ENCODE data around the gene USP6.
"Not testable (repeated sequence)": the region's sequence is repeated elsewhere in the genome, so short reads cannot be mapped to it uniquely, and the experiment has no call there.

The USP6 gene

GRCh38 chr17:5122056-5122455 lies 6.2 kb downstream of the USP6 start:
- not testable (repeated sequence) for DNase-seq (ENCODE audit: low read depth in 2 of 2)

GRCh38 chr17:5122586-5123342 lies 6.9 kb downstream of the USP6 start:
- no peak for DNase-seq (ENCODE audit: low read depth in 2 of 2)

GRCh38 chr17:5123343-5124124 lies 7.7 kb downstream of the USP6 start:
- no peak for DNase-seq (ENCODE audit: low read depth in 2 of 2)

GRCh38 chr17:5124125-5124760 lies 8.4 kb downstream of the USP6 start:
- DNase-seq (ENCODE audit: low read depth in 2 of 2): not testable (repeated sequence)

GRCh38 chr17:5124896-5125295 lies 9.1 kb downstream of the USP6 start:
- DNase-seq (ENCODE audit: low read depth in 2 of 2): not testable (repeated sequence)

- DNase-seq (ENCODE audit: low read depth in 2 of 2): no peak
Observed at GRCh38 chr17:5126719-5127488, 11.1 kb downstream of the USP6 start.

GRCh38 chr17:5127910-5128309 lies 12.1 kb downstream of the USP6 start:
- no peak for DNase-seq (ENCODE audit: low read depth in 2 of 2)

- DNase-seq (ENCODE audit: low read depth in 2 of 2): not testable (repeated sequence)
Observed at GRCh38 chr17:5128387-5128786, 12.6 kb downstream of the USP6 start.

GRCh38 chr17:5128905-5129535 lies 13.2 kb downstream of the USP6 start:
- DNase-seq (ENCODE audit: low read depth in 2 of 2): no peak

- DNase-seq (ENCODE audit: low read depth in 2 of 2): not testable (repeated sequence)
Observed at GRCh38 chr17:5129770-5130169, 13.9 kb downstream of the USP6 start.

GRCh38 chr17:5130261-5130660 lies 14.4 kb downstream of the USP6 start:
- DNase-seq (ENCODE audit: low read depth in 2 of 2): not testable (repeated sequence)

- not testable (repeated sequence) for DNase-seq (ENCODE audit: low read depth in 2 of 2)
Observed at GRCh38 chr17:5130687-5131086, 14.9 kb downstream of the USP6 start.

- no peak for DNase-seq (ENCODE audit: low read depth in 2 of 2)
Observed at GRCh38 chr17:5131146-5131715, 15.4 kb downstream of the USP6 start.

GRCh38 chr17:5131799-5132502 lies 16.1 kb downstream of the USP6 start:
- not testable (repeated sequence) for DNase-seq (ENCODE audit: low read depth in 2 of 2)

- DNase-seq (ENCODE audit: low read depth in 2 of 2): not testable (repeated sequence)
Observed at GRCh38 chr17:5132503-5133225, 16.8 kb downstream of the USP6 start.

- DNase-seq (ENCODE audit: low read depth in 2 of 2): no peak
Observed at GRCh38 chr17:5133311-5133710, 17.5 kb downstream of the USP6 start.

- DNase-seq (ENCODE audit: low read depth in 2 of 2): not testable (repeated sequence)
Observed at GRCh38 chr17:5133961-5134360, 18.1 kb downstream of the USP6 start.

- DNase-seq (ENCODE audit: low read depth in 2 of 2): not testable (repeated sequence)
Observed at GRCh38 chr17:5134571-5134970, 18.7 kb downstream of the USP6 start.

- DNase-seq (ENCODE audit: low read depth in 2 of 2): not testable (repeated sequence)
Observed at GRCh38 chr17:5135131-5135712, 19.4 kb downstream of the USP6 start.

Data from activated CD4-positive, alpha-beta T cell treated with anti-CD3 and anti-CD28 coated beads for 24 hours (primary cell).